GM06990 (cell line): ENCODE data around the gene FDCSP.
"Not testable (repeated sequence)": the region's sequence is repeated elsewhere in the genome, so short reads cannot be mapped to it uniquely, and the experiment has no call there.

Experiments
- DNase-seq: peaks from one replicate; pipeline ENCODE4 v3.0.0-alpha.2; 2011; ENCODE audit not compliant: insufficient read length; ENCODE audit errors: extremely low read depth
- H3K27me3 ChIP-seq: replicated peaks from 2 replicates; pipeline ENCODE4 v1.6.0; 2011; ENCODE audit warnings: low read length; ENCODE audit not compliant: control insufficient read depth, insufficient read depth
- H3K36me3 ChIP-seq: 2 replicates; pipeline ENCODE4 v1.5.1; 2011; ENCODE audit warnings: low read length; ENCODE audit not compliant: control insufficient read depth, insufficient read depth
- H3K4me3 ChIP-seq: replicated peaks from 2 replicates; pipeline ENCODE4 v1.5.1; 2011; ENCODE audit warnings: low read depth, mild to moderate bottlenecking, control low read depth, low read length
- CTCF ChIP-seq: IDR thresholded peaks from 2 replicates; pipeline ENCODE4 v1.5.1; 2011; ENCODE audit warnings: low read length, control low read depth, mild to moderate bottlenecking, inconsistent platforms; ENCODE audit not compliant: insufficient read depth, poor library complexity, severe bottlenecking

Gene FDCSP

GRCh38 chr4:70221389-70221788 lies 4.5 kb upstream of the FDCSP start:
- DNase-seq, H3K27me3 ChIP-seq, H3K4me3 ChIP-seq, H3K36me3 ChIP-seq: not testable (repeated sequence)

GRCh38 chr4:70221818-70222217 lies 4.1 kb upstream of the FDCSP start:
- not testable (repeated sequence) for H3K27me3 ChIP-seq, DNase-seq, H3K4me3 ChIP-seq, H3K36me3 ChIP-seq

- no peak overlapping the region for H3K4me3 ChIP-seq
- no peak for DNase-seq
- no peaks in the 10 kb centered on the region for H3K36me3 ChIP-seq
- TF ChIP-seq CTCF, result no peak
- no peaks in the 10 kb centered on the region for H3K27me3 ChIP-seq
These were observed 10.2 kb downstream of the FDCSP start for GRCh38 chr4:70236125-70236524.

- no peak overlapping the region for H3K4me3 ChIP-seq
- no peak for DNase-seq
- no peaks in the 10 kb centered on the region for H3K36me3 ChIP-seq
- no peaks in the 10 kb centered on the region for H3K27me3 ChIP-seq
- TF ChIP-seq CTCF, result no peak
These were observed 13.4 kb downstream of the FDCSP start for GRCh38 chr4:70239131-70239883.

GRCh38 chr4:70239884-70240591 lies 14.1 kb downstream of the FDCSP start:
- TF ChIP-seq CTCF, result no peak
- no peak for DNase-seq
- no peaks in the 10 kb centered on the region for H3K27me3 ChIP-seq
- H3K36me3 ChIP-seq, result no peaks in the 10 kb centered on the region
- H3K4me3 ChIP-seq, result no peak overlapping the region

GRCh38 chr4:70242297-70242696 lies 16.4 kb downstream of the FDCSP start, which contains the start of gene CSN3:
TSS of gene CSN3 (plus strand) at chr4:70242597. CDS start at chr4:70244820, 2,223 bp downstream.
- DNase-seq, H3K36me3 ChIP-seq, H3K27me3 ChIP-seq, H3K4me3 ChIP-seq: not testable (repeated sequence)

GRCh38 chr4:70243091-70243490 lies 17.2 kb downstream of the FDCSP start:
- Histone ChIP-seq H3K27me3 (no peaks in the 10 kb centered on the region), H3K36me3 (no peaks in the 10 kb centered on the region), H3K4me3 (no peak overlapping the region)
- TF ChIP-seq CTCF, result no peak
- DNase-seq, result no peak
